CD4-positive, alpha-beta memory T cell (primary cell): ENCODE results near the gene URAD. TPM values are rescaled to one million over a fixed set of nuclear protein-coding genes. Genes with fewer than 3 reads are reported as not detected.

Source experiments
- CTCF ChIA-PET: fragments of 350-600 bp; sonication (Branson Sonifier 250); formaldehyde crosslinking; loops from one replicate; lab custom pipeline; 2021; ENCODE audit warnings: inconsistent platforms; ENCODE audit not compliant: partially characterized antibody; lab: Charles Lee
- POLR2A ChIA-PET: fragments of 350-600 bp; sonication (Branson Sonifier 250); formaldehyde crosslinking; loops from one replicate; lab custom pipeline; 2021; ENCODE audit not compliant: partially characterized antibody; lab: Charles Lee
- DNase-seq, 5 donors: peaks; one replicate each; pipeline versions ENCODE4 v3.0.0 to v3.0.0-alpha.2; 2020 to 2022; ENCODE audit warnings: mixed read lengths in 1 of 5
- H3K27ac ChIP-seq: one replicate; pipeline ENCODE4 v1.7.0; 2013; ENCODE audit warnings: low read depth, low read length
- H3K27me3 ChIP-seq: 2 replicates; pipeline ENCODE4 v1.7.0; 2013; ENCODE audit warnings: mild to moderate bottlenecking, low read length, moderate library complexity; ENCODE audit not compliant: insufficient read depth
- H3K36me3 ChIP-seq: 2 replicates; pipeline ENCODE4 v1.7.0; 2013; ENCODE audit warnings: mild to moderate bottlenecking, low read length, moderate library complexity; ENCODE audit not compliant: insufficient read depth
- H3K4me1 ChIP-seq: 2 replicates; pipeline ENCODE4 v1.7.0; 2013; ENCODE audit warnings: mild to moderate bottlenecking, low read length, moderate library complexity; ENCODE audit not compliant: insufficient read depth
- H3K4me3 ChIP-seq, 2 donors: one replicate each; pipeline ENCODE4 v1.7.0; 2013; ENCODE audit warnings: low read length in 2 of 2, mild to moderate bottlenecking in 1 of 2
- H3K9me3 ChIP-seq, 2 donors: one replicate each; pipeline ENCODE4 v1.7.0; 2013; ENCODE audit warnings: low read length in 2 of 2, control low read depth in 1 of 2; ENCODE audit not compliant: control insufficient read depth in 1 of 2
- H3K27ac Mint-ChIP-seq, 7 donors: one replicate each; pipeline ENCODE4 v1.8.0; 2020 to 2021; ENCODE audit warnings: mixed read lengths in 7 of 7, mild to moderate bottlenecking in 6 of 7, inconsistent platforms in 3 of 7, moderate library complexity in 3 of 7
- H3K27me3 Mint-ChIP-seq, 2 donors: one replicate each; pipeline ENCODE4 v1.8.0; 2020 to 2021; ENCODE audit warnings: mixed read lengths in 2 of 2
- H3K36me3 Mint-ChIP-seq, 2 donors: one replicate each; pipeline ENCODE4 v1.8.0; 2020 to 2021; ENCODE audit warnings: mixed read lengths in 2 of 2, inconsistent platforms in 1 of 2, mild to moderate bottlenecking in 1 of 2
- H3K4me1 Mint-ChIP-seq, 4 donors: one replicate each; pipeline ENCODE4 v1.8.0; 2020 to 2021; ENCODE audit warnings: mixed read lengths in 4 of 4, mild to moderate bottlenecking in 1 of 4
- H3K4me3 Mint-ChIP-seq, 8 donors: one replicate each; pipeline ENCODE4 v1.8.0; 2020 to 2021; ENCODE audit warnings: mixed read lengths in 8 of 8, mild to moderate bottlenecking in 7 of 8, moderate library complexity in 6 of 8, inconsistent platforms in 3 of 8
- H3K9me3 Mint-ChIP-seq, 8 donors: one replicate each; pipeline ENCODE4 v1.8.0; 2020 to 2021; ENCODE audit warnings: mixed read lengths in 8 of 8, mild to moderate bottlenecking in 5 of 8, inconsistent platforms in 3 of 8, moderate library complexity in 1 of 8
- intact Hi-C: fragments of 100-400 bp; cut with micrococcal nuclease; formaldehyde crosslinking; loops from one replicate; pipeline ENCODE4 v1.15.1; 2023
- polyA plus RNA-seq, 2 donors: library from polyadenylated mRNA; unstranded; fragments of 300-500 nt; fragmentation: Illumina TruSeq; gene quantifications; one replicate each; pipeline ENCODE4 v1.2.3, GENCODE V29; 2021
- total RNA-seq, 2 experiments: library from RNA; stranded (reverse); gene quantifications; one replicate each; pipeline ENCODE4 v1.2.3, GENCODE V29; 2021

The URAD gene
- total and polyA plus RNA-seq, 4 experiments from 2014 or later: not detected

DNA sequence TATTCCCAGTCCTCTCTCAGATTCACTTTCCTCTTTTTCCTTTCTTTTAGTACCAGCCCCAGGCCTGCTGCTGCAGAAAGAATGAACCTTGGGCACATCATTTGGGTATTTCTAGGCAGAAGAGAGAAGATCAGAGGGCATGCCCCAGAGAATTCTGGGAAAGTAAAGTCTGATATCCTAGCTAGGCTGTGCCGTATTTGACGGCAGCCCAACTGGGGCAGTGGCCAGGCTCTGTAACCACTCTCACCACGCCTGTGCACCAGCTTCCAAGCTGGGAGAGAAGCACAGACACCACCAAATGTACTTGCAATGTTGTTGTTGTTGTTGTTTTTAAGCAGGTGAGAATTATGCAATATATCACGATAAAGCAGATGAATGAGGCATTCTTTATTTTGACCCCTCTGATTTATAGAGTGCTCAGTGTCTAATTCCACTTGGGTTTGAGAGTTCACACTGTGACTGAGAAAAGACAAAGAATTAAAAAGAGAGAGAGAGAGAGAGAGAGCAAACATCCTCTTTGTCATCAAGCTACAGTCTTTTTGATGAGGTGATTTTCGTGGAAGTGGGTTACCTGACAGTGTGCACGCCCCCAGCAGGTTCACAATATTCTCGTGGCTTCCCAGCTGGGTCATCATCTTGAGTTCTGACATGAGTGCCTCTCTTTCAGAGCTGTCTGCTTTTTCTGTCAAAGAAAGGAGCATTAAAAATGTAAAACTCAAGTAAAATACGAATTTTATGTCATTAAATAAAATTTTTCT is 39.3 kb upstream of the URAD start:
- DNase-seq: no peak
- H3K27ac Mint-ChIP-seq: no peak overlapping the region
- H3K36me3 ChIP-seq: no peaks in the 10 kb centered on the region
- intact Hi-C loops: no loop called here
- H3K4me3 ChIP-seq: no peak overlapping the region
- ChIA-PET CTCF (interaction anchor here (1.1 kb wide), 1 partner anchor 8 kb away, joined by 3 read pairs; no protein-coding TSS in a partner anchor), POLR2A (no interaction called here)
- peaks cover 4% of the 10 kb centered on the region for H3K4me1 ChIP-seq
- H3K27me3 Mint-ChIP-seq: peaks cover 5 to 20% of the 10 kb centered on the region in 2 donors
- H3K27me3 ChIP-seq: no peaks in the 10 kb centered on the region
- H3K36me3 Mint-ChIP-seq: no peaks in the 10 kb centered on the region
- peaks cover 0 to 5% (median 3%) of the 10 kb centered on the region in 4 donors for H3K4me1 Mint-ChIP-seq
- no peaks in the 10 kb centered on the region for H3K9me3 ChIP-seq
- H3K4me3 Mint-ChIP-seq: no peak overlapping the region
- no peaks in the 10 kb centered on the region for H3K9me3 Mint-ChIP-seq
- no peak overlapping the region for H3K27ac ChIP-seq

DNA sequence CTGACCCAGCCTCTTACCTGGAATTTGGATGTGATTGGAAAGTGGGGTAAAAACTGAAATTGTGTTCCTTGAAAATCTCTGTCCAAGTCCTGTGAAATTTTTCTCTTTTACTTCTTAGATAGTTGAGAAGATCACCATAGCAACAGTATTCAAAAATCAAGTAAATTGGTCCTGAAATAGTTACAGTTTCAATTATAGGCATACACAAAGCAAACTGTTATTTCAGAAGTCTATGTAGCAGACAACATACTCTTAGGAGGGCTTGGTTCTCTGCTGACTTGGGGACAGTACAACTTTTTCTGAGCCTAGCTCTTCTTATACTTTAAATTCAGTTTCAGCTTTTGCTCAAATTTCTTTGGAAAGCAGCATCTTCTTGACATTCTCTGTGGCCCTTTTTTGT is 38.6 kb upstream of the URAD start:
- H3K36me3 ChIP-seq: no peaks in the 10 kb centered on the region
- no peaks in the 10 kb centered on the region for H3K27me3 ChIP-seq
- no peak overlapping the region for H3K4me3 ChIP-seq
- no peak overlapping the region for H3K27ac ChIP-seq
- H3K4me1 ChIP-seq: peaks cover 4% of the 10 kb centered on the region
- Mint-ChIP-seq H3K27me3 (peaks cover 5 to 14% of the 10 kb centered on the region in 2 donors), H3K4me1 (peaks cover 0 to 5% (median 3%) of the 10 kb centered on the region in 4 donors), H3K9me3 (no peaks in the 10 kb centered on the region), H3K36me3 (no peaks in the 10 kb centered on the region), H3K27ac (no peak overlapping the region), H3K4me3 (no peak overlapping the region)
- ChIA-PET POLR2A (no interaction called here), CTCF (no interaction called here)
- no peak for DNase-seq
- no peaks in the 10 kb centered on the region for H3K9me3 ChIP-seq
- intact Hi-C loops: no loop called here

- Histone ChIP-seq H3K27me3 (no peaks in the 10 kb centered on the region), H3K27ac (no peak overlapping the region), H3K9me3 (no peaks in the 10 kb centered on the region), H3K4me1 (peaks cover 4% of the 10 kb centered on the region), H3K36me3 (no peaks in the 10 kb centered on the region), H3K4me3 (no peak overlapping the region)
- no peaks in the 10 kb centered on the region for H3K36me3 Mint-ChIP-seq
- no peak for DNase-seq
- intact Hi-C loops: no loop called here
- H3K27me3 Mint-ChIP-seq: peaks cover 5 to 9% of the 10 kb centered on the region in 2 donors
- CTCF ChIA-PET: no interaction called here
- no peaks in the 10 kb centered on the region for H3K9me3 Mint-ChIP-seq
- H3K27ac Mint-ChIP-seq: no peak overlapping the region
- peaks cover 0 to 5% (median 3%) of the 10 kb centered on the region in 4 donors for H3K4me1 Mint-ChIP-seq
- no peak overlapping the region for H3K4me3 Mint-ChIP-seq
- POLR2A ChIA-PET: no interaction called here
Observed at GRCh38 chr13:28026508-28026907, 38.0 kb upstream of the URAD start.

- ChIA-PET CTCF (no interaction called here), POLR2A (no interaction called here)
- no peaks in the 10 kb centered on the region for H3K9me3 Mint-ChIP-seq
- no peak overlapping the region for H3K4me3 Mint-ChIP-seq
- H3K27ac Mint-ChIP-seq: no peak overlapping the region
- H3K36me3 ChIP-seq: no peaks in the 10 kb centered on the region
- H3K27me3 Mint-ChIP-seq: peaks cover 4 to 9% of the 10 kb centered on the region in 2 donors
- no peak overlapping the region for H3K4me3 ChIP-seq
- H3K4me1 Mint-ChIP-seq: peaks cover 0 to 5% (median 3%) of the 10 kb centered on the region in 4 donors
- intact Hi-C loops: no loop called here
- DNase-seq: no peak
- no peak overlapping the region for H3K27ac ChIP-seq
- peaks cover 0 to 4% of the 10 kb centered on the region in 2 donors for H3K36me3 Mint-ChIP-seq
- no peaks in the 10 kb centered on the region for H3K9me3 ChIP-seq
- H3K27me3 ChIP-seq: no peaks in the 10 kb centered on the region
- H3K4me1 ChIP-seq: peaks cover 4% of the 10 kb centered on the region
Observed at GRCh38 chr13:28022848-28023518, 34.5 kb upstream of the URAD start.

DNA sequence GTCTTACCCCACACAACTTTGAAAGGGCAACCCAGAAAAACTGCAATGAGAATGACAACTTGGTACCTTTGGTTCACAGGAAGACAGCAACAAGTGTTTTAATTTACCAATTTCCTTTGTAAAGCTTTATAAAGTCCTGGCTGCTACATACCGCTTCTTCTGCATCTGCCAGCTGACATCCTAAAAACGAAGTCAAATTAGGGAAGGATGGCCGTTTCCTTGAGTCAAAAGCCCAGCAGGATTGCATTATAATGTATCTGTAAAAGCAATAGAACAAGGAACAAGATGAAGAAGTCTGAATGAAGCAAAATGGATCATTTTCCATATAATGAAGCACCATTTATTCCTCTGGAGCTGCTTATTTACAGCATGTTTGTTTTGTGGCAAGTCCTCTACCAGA is 25.8 kb upstream of the URAD start:
- H3K36me3 Mint-ChIP-seq: no peaks in the 10 kb centered on the region
- no peaks in the 10 kb centered on the region for H3K4me1 Mint-ChIP-seq
- ChIA-PET CTCF (no interaction called here), POLR2A (no interaction called here)
- H3K4me1 ChIP-seq: no peaks in the 10 kb centered on the region
- no peak overlapping the region for H3K4me3 ChIP-seq
- intact Hi-C loops: no loop called here
- no peaks in the 10 kb centered on the region for H3K9me3 ChIP-seq
- no peak overlapping the region for H3K4me3 Mint-ChIP-seq
- H3K9me3 Mint-ChIP-seq: peaks cover 0 to 3% (median 0%) of the 10 kb centered on the region in 8 donors
- no peak for DNase-seq
- H3K27me3 ChIP-seq: no peaks in the 10 kb centered on the region
- H3K27ac Mint-ChIP-seq: no peak overlapping the region
- peaks cover 8 to 31% of the 10 kb centered on the region in 2 donors for H3K27me3 Mint-ChIP-seq
- no peaks in the 10 kb centered on the region for H3K36me3 ChIP-seq
- H3K27ac ChIP-seq: no peak overlapping the region

DNA sequence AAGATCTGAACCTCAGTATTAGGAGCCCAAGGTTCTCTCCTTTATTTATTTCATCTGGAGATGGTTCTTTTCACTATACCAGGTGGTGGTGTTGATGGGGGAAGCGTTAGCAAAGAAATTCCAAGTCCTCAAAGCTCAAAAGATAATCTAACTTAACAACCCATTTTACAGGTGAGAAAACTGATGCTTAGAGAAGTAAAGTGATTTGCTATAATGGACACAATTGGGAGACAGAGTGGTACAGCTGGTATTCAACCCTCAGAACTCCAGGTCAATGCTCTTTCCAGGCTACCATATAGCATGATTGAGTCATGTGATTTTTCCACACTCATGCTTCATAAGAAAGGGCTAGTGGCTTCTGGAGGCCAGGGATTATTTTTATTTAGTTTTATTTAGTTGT is 25.0 kb upstream of the URAD start:
- no peak overlapping the region for H3K4me3 ChIP-seq

DNA sequence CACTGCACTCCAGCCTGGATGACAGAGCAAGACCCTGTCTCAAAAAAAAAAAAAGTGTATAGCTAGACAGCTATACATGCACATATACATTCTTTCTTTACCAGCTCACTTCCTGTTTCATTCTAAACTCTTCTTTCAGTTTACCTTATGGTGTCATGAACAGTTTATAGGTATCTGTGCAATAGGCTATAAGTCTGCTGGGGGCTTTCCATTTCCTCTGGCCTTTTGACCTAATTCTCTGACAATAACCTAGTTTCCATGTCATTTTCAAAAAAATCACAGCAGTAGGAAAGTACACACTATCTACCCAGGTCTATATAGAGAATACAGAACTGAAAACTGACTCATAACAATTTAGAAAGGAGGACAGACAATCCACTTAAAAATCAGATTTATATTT is 24.4 kb upstream of the URAD start:
- H3K9me3 Mint-ChIP-seq: peaks cover 0 to 3% (median 0%) of the 10 kb centered on the region in 8 donors
- no peak for DNase-seq
- Histone ChIP-seq H3K4me3 (no peak overlapping the region), H3K9me3 (no peaks in the 10 kb centered on the region), H3K27me3 (no peaks in the 10 kb centered on the region), H3K4me1 (no peaks in the 10 kb centered on the region), H3K36me3 (no peaks in the 10 kb centered on the region), H3K27ac (no peak overlapping the region)
- CTCF ChIA-PET: interaction anchor here (0.9 to 1.8 kb wide), 4 partner anchors 9 to 186 kb away, joined by 3 to 4 read pairs (median 3); no protein-coding TSS in a partner anchor
- POLR2A ChIA-PET: no interaction called here
- no peak overlapping the region for H3K27ac Mint-ChIP-seq
- no peaks in the 10 kb centered on the region for H3K4me1 Mint-ChIP-seq
- intact Hi-C loops: no loop called here
- H3K36me3 Mint-ChIP-seq: no peaks in the 10 kb centered on the region
- H3K4me3 Mint-ChIP-seq: no peak overlapping the region
- peaks cover 10 to 27% of the 10 kb centered on the region in 2 donors for H3K27me3 Mint-ChIP-seq

More for the DNA sequence above, 25.0 kb upstream of the URAD start:
- peaks cover 0 to 3% (median 0%) of the 10 kb centered on the region in 8 donors for H3K9me3 Mint-ChIP-seq
- H3K27ac Mint-ChIP-seq: no peak overlapping the region
- no peaks in the 10 kb centered on the region for H3K36me3 Mint-ChIP-seq
- H3K27me3 Mint-ChIP-seq: peaks cover 10 to 27% of the 10 kb centered on the region in 2 donors
- Histone ChIP-seq H3K27me3 (no peaks in the 10 kb centered on the region), H3K4me1 (no peaks in the 10 kb centered on the region), H3K9me3 (no peaks in the 10 kb centered on the region), H3K27ac (no peak overlapping the region), H3K36me3 (no peaks in the 10 kb centered on the region)
- no peaks in the 10 kb centered on the region for H3K4me1 Mint-ChIP-seq
- H3K4me3 Mint-ChIP-seq: no peak overlapping the region
- no peak for DNase-seq
- POLR2A ChIA-PET: no interaction called here
- intact Hi-C loops: no loop called here
- CTCF ChIA-PET: interaction anchor here (0.9 kb wide), 1 partner anchor 30 kb away, joined by 3 read pairs; no protein-coding TSS in a partner anchor
